ENCODE measurements around the gene DLG5. TPM values are rescaled to one million over a fixed set of nuclear protein-coding genes. Genes with fewer than 3 reads are reported as not detected.

Gene DLG5
- total and polyA plus RNA-seq, 2 experiments from 2014 or later = 4.4 to 27.9 TPM

DNA sequence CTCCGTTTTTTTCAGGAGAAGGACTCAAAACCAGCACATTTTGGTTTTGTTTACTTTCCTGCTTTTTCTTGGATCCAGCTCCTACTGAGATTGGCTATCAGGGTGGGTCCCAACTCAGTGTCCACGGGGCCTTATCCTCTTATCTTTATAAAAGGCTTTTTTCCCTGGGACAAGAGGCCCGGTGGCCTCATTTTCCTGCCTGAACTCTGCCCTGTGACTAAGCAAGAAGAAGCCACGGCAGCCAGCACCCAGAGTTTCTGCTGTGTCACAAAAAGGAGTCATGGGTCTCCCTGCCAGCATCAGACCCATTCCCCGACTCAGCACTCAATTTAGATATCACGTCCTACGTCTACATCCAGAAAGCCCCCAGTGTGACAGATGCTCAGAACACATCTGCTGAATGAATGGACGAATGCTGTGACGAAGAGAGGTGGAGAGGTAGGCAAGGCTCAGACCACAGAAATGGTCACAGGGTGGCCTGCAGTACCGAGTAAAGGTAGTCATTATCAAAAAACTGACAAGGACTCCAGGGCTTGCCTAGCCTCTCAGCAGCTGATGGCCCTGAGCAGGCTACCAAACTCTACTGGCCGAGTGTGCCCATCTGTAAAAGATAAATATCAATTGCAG lies 16.7 kb downstream of the DLG5 start:
- in situ Hi-C loops (cut with MboI) = no loop called here
- Histone ChIP-seq H3K79me2 (ENCODE audit: insufficient read depth) (peaks cover 96% of the 10 kb centered on the region), H3K27me3 (replicated peaks; ENCODE audit: insufficient read depth) (no peaks in the 10 kb centered on the region), H3K4me1 (ENCODE audit: insufficient read depth) (peaks cover 13% of the 10 kb centered on the region), H2AFZ (no peak overlapping the region), H4K20me1 (ENCODE audit: insufficient read depth) (peaks cover 3% of the 10 kb centered on the region; the same call in 1 of the 2 replicates), H3K9me2 (ENCODE audit: insufficient read depth) (no peaks in the 10 kb centered on the region), H3K9ac (peak overlapping the region; percentile 50), H3K36me3 (ENCODE audit: low read depth) (no peaks in the 10 kb centered on the region), H3F3A (ENCODE audit: insufficient read depth) (no peaks in the 10 kb centered on the region), H3K4me3 (no peak overlapping the region), H3K4me2 (ENCODE audit: unreplicated experiment) (peak overlapping the region; percentile 13), H3K9me3 (ENCODE audit: low read depth) (no peaks in the 10 kb centered on the region), H3K27ac (peak overlapping the region; percentile 24)
- no peak for TF ChIP-seq EZH2 (IDR thresholded peaks at IDR 0.05; ENCODE audit: insufficient read depth, poor library complexity, severe bottlenecking)
- peak; percentile 87 for DNase-seq
- WGBS, 2 experiments (ENCODE audit: low coverage in 1 of 2, low lambda C conversion rate in 2 of 2, missing lambda C conversion rate in 2 of 2) = 44 to 45% methylated on average over 11 of the region's 11 CpGs

DNA sequence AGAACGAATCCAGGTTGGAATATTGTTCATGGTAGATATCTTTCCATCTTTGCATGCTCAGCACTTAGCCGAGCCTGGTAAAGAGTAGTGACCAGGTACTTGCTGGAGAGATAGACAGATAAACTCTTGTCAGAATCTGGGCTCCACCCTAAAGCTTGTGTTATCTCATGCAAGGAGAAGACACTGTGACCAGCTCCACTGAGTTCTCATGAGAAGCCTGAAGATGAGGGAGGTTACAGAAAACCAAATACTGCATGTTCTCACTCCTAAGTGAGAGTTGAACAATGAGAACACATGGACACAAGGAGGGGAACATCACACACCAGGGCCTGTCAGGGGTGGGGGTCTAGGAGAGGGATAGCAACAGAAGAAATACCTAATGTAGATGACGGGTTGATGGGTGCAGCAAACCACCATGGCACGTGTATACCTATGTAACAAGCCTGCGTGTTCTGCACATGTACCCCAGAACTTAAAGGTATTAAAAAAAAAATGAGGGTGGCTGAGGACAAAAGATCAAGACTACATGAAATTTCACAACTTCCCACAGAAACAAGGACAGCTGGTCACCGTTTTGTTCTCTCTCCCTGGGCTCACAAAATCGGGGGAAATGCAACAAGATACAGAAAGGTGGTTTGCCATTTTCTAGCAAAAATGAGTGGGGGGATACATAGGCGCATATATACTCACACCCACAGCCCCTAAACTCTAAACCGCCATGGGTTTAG lies 17.4 kb downstream of the DLG5 start:
- in situ Hi-C loops (cut with MboI) = no loop called here
- H3K4me3 ChIP-seq = no peak overlapping the region
- TF ChIP-seq EZH2 (IDR thresholded peaks at IDR 0.05; ENCODE audit: insufficient read depth, poor library complexity, severe bottlenecking) = no peak
- TF ChIP-seq EZH2phosphoT487 (IDR thresholded peaks at IDR 0.05; ENCODE audit: insufficient read depth, low read depth) = no peak
- H4K20me1 ChIP-seq (ENCODE audit: insufficient read depth) = no peaks in the 10 kb centered on the region; the same call in 1 of the 2 replicates
- no peak overlapping the region for H2AFZ ChIP-seq
- H3F3A ChIP-seq (ENCODE audit: insufficient read depth) = no peaks in the 10 kb centered on the region
- WGBS, 2 experiments (ENCODE audit: low coverage in 1 of 2, low lambda C conversion rate in 2 of 2, missing lambda C conversion rate in 2 of 2) = 82 to 85% methylated on average over 9 of the region's 9 CpGs
- peak; percentile 32 for DNase-seq
- peak overlapping the region; percentile 13 for H3K4me2 ChIP-seq (ENCODE audit: unreplicated experiment)
- peak overlapping the region; percentile 24; the same call in 1 of the 2 replicates for H3K27ac ChIP-seq
- H3K9ac ChIP-seq = peak overlapping the region; percentile 50
- no peaks in the 10 kb centered on the region for H3K9me3 ChIP-seq (ENCODE audit: low read depth)
- no peaks in the 10 kb centered on the region for H3K9me2 ChIP-seq (ENCODE audit: insufficient read depth)
- H3K4me1 ChIP-seq (ENCODE audit: insufficient read depth) = peaks cover 13% of the 10 kb centered on the region
- H3K27me3 ChIP-seq (replicated peaks; ENCODE audit: insufficient read depth) = no peaks in the 10 kb centered on the region
- H3K36me3 ChIP-seq (ENCODE audit: low read depth) = no peaks in the 10 kb centered on the region
- H3K79me2 ChIP-seq (ENCODE audit: insufficient read depth) = peaks cover 90% of the 10 kb centered on the region

DNA sequence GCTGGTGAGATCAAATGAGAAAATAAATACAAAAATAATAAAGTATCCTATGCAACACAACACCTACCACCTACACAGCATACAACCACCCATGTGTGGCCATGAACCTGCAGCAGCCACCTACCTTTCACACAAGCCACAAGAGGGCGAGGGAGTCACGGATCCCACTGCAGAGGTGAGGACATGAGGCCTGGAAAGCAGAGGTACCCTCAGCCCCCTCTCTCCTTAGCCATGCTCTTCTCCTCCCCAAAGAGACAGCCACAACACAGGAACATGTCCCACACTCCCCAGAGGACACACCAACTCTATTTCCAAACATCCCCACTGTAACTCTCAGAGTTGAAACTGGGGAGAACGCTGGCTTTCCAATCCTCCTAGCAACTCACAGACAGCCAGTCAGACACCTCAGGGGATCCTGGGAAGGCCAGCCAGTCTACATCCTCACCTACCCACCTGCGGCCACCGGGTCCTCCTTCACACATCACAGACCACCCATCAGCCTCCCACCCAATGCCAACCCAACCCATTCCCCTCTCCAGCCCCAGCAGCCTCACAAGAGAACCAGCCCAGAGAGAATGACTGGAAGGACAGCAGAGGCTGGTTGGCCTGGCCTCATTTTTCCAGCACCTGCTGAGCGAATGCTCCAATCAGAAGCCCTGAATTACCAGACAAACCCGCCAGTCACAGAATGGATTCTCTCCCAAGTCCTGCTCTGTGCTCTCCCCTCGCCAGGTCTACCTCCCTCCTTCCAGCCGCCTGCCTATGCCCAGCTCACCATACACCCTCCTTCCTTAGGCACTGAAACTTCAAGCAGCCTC lies 18.4 kb downstream of the DLG5 start:
- TF ChIP-seq EZH2 (IDR thresholded peaks at IDR 0.05; ENCODE audit: insufficient read depth, poor library complexity, severe bottlenecking) (no peak), EZH2phosphoT487 (IDR thresholded peaks at IDR 0.05; ENCODE audit: insufficient read depth, low read depth) (no peak)
- Histone ChIP-seq H3K79me2 (ENCODE audit: insufficient read depth) (peaks cover 90% of the 10 kb centered on the region), H4K20me1 (ENCODE audit: insufficient read depth) (no peaks in the 10 kb centered on the region; the same call in 1 of the 2 replicates)

DNA sequence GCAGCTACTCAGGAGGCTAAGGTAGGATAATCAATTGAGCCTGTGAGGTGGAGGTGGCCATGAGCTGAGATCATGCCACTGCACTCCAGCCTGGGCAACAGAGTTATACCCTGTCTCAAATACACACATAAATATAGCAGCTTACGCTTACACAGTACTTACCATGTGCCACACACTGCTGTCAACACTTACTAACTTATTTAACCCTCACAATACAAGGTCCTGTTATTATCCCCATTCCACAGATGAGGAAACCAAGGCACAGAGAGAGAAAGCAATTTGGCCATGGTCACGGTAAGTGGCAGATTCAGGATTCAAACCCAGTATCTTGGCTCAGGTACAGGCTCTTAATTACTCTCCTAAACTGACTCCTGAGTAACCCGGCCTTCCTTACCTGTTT lies 19.1 kb downstream of the DLG5 start:
- Histone ChIP-seq H2AFZ (no peak overlapping the region), H3K79me2 (ENCODE audit: insufficient read depth) (peaks cover 88% of the 10 kb centered on the region), H3K4me1 (ENCODE audit: insufficient read depth) (peaks cover 13% of the 10 kb centered on the region), H3K9ac (no peak overlapping the region), H3K27me3 (replicated peaks; ENCODE audit: insufficient read depth) (no peaks in the 10 kb centered on the region), H4K20me1 (ENCODE audit: insufficient read depth) (no peaks in the 10 kb centered on the region; the same call in 1 of the 2 replicates), H3K9me2 (ENCODE audit: insufficient read depth) (no peaks in the 10 kb centered on the region), H3K27ac (no peak overlapping the region), H3F3A (ENCODE audit: insufficient read depth) (no peaks in the 10 kb centered on the region), H3K36me3 (ENCODE audit: low read depth) (no peaks in the 10 kb centered on the region), H3K4me2 (ENCODE audit: unreplicated experiment) (no peak overlapping the region), H3K4me3 (no peak overlapping the region), H3K9me3 (ENCODE audit: low read depth) (no peaks in the 10 kb centered on the region)
- no peak for TF ChIP-seq EZH2phosphoT487 (IDR thresholded peaks at IDR 0.05; ENCODE audit: insufficient read depth, low read depth)
- TF ChIP-seq EZH2 (IDR thresholded peaks at IDR 0.05; ENCODE audit: insufficient read depth, poor library complexity, severe bottlenecking) = no peak
- in situ Hi-C loops (cut with MboI) = no loop called here
- WGBS, 2 experiments (ENCODE audit: low coverage in 1 of 2, low lambda C conversion rate in 2 of 2, missing lambda C conversion rate in 2 of 2) = 88 to 89% methylated on average over 3 of the region's 3 CpGs
- no peak for DNase-seq

More for the DNA sequence above, 18.4 kb downstream of the DLG5 start:
- 97 to 100% methylated on average over 9 of the region's 9 CpGs for WGBS, 2 experiments (ENCODE audit: low coverage in 1 of 2, low lambda C conversion rate in 2 of 2, missing lambda C conversion rate in 2 of 2)
- Histone ChIP-seq H3K9me2 (ENCODE audit: insufficient read depth) (no peaks in the 10 kb centered on the region), H3K4me3 (no peak overlapping the region), H3K4me2 (ENCODE audit: unreplicated experiment) (no peak overlapping the region), H3K27ac (no peak overlapping the region), H2AFZ (no peak overlapping the region), H3K9ac (no peak overlapping the region), H3F3A (ENCODE audit: insufficient read depth) (no peaks in the 10 kb centered on the region), H3K9me3 (ENCODE audit: low read depth) (no peaks in the 10 kb centered on the region), H3K36me3 (ENCODE audit: low read depth) (no peaks in the 10 kb centered on the region), H3K27me3 (replicated peaks; ENCODE audit: insufficient read depth) (no peaks in the 10 kb centered on the region), H3K4me1 (ENCODE audit: insufficient read depth) (peaks cover 13% of the 10 kb centered on the region)
- DNase-seq = no peak
- in situ Hi-C loops (cut with MboI) = no loop called here
